A673 (cell line): ENCODE results near the gene MVD. TPM values are rescaled to one million over a fixed set of nuclear protein-coding genes. Genes with fewer than 3 reads are reported as not detected.

Experiments used
- BruUV-seq: library from RNA; stranded (reverse); fragments of 400-500 nt; replicated peaks from 2 replicates; lab custom pipeline; 2021; lab: Mats Ljungman, UMichigan
- CTCF ChIA-PET: fragments of 300-600 bp; sonication (Branson Sonifier 250); formaldehyde crosslinking; loops from one replicate; lab custom pipeline; 2022; ENCODE audit warnings: antibody characterized with exemption; lab: Charles Lee
- POLR2A ChIA-PET: fragments of 300-600 bp; sonication (Branson Sonifier 250); formaldehyde crosslinking; loops from one replicate; lab custom pipeline; 2022; ENCODE audit warnings: antibody characterized with exemption; ENCODE audit not compliant: low non-redundant PET; lab: Charles Lee
- DNase-seq: peaks from one replicate; pipeline ENCODE4 v3.0.0-alpha.2; 2015; ENCODE audit warnings: low spot score
- H3K27ac ChIP-seq: fragments of 200-600 bp; sonication (generic); 2 replicates; pipeline ENCODE4 v1.5.1; 2016; ENCODE audit warnings: mixed run types, low read depth, mild to moderate bottlenecking, mixed read lengths, antibody characterized with exemption, low read length; ENCODE audit not compliant: poor library complexity, severe bottlenecking
- H3K27me3 ChIP-seq: fragments of 200-600 bp; sonication (generic); replicated peaks from 2 replicates; pipeline ENCODE4 v1.6.1; 2017; ENCODE audit warnings: mixed run types, low read depth, mild to moderate bottlenecking, mixed read lengths, antibody characterized with exemption, low read length; ENCODE audit not compliant: insufficient read depth, poor library complexity
- H3K36me3 ChIP-seq: fragments of 200-600 bp; sonication (generic); 2 replicates; pipeline ENCODE4 v1.6.1; 2016; ENCODE audit warnings: mixed run types, mild to moderate bottlenecking, mixed read lengths, antibody characterized with exemption, low read length; ENCODE audit not compliant: insufficient read depth, poor library complexity, severe bottlenecking
- H3K4me1 ChIP-seq: fragments of 200-600 bp; sonication (generic); 2 replicates; pipeline ENCODE4 v1.6.1; 2017; ENCODE audit warnings: mixed run types, mild to moderate bottlenecking, mixed read lengths, antibody characterized with exemption, low read length; ENCODE audit not compliant: insufficient read depth, poor library complexity, severe bottlenecking
- H3K4me3 ChIP-seq: fragments of 200-600 bp; sonication (generic); 2 replicates; pipeline ENCODE4 v1.5.1; 2016; ENCODE audit warnings: low read depth, mixed run types, mild to moderate bottlenecking, mixed read lengths, low read length; ENCODE audit not compliant: poor library complexity, severe bottlenecking
- H3K9me3 ChIP-seq: fragments of 200-600 bp; sonication (generic); 2 replicates; pipeline ENCODE4 v1.6.1; 2016; ENCODE audit warnings: mixed run types, low read depth, mild to moderate bottlenecking, mixed read lengths, antibody characterized with exemption, low read length; ENCODE audit not compliant: poor library complexity, severe bottlenecking
- CTCF ChIP-seq: fragments of 300-800, 200-600 bp; sonication (generic); conservative IDR thresholded peaks from 2 replicates; pipeline ENCODE4 v1.5.1; 2017; ENCODE audit warnings: low read depth, mild to moderate bottlenecking, antibody characterized with exemption, low read length, moderate library complexity, mixed read lengths
- EZH2 ChIP-seq: fragments of 200-600 bp; sonication (generic); IDR thresholded peaks from 2 replicates; pipeline ENCODE4 v1.6.1; 2017; ENCODE audit warnings: borderline replicate concordance, low read depth, mild to moderate bottlenecking, mixed read lengths, antibody characterized with exemption, low read length; ENCODE audit not compliant: poor library complexity, severe bottlenecking
- intact Hi-C: fragments of 100-400 bp; cut with micrococcal nuclease; formaldehyde crosslinking; loops from one replicate; pipeline ENCODE4 v1.10.0; 2022; ENCODE audit not compliant: unreplicated experiment
- total RNA-seq: library from RNA; stranded (reverse); gene quantifications from 2 replicates; pipeline ENCODE4 v1.2.3, GENCODE V29; 2021

The MVD gene
- total RNA-seq, 1 experiment from 2014 or later, result 131 TPM

- H3K27ac ChIP-seq, result peak overlapping the region; percentile 47
- DNase-seq, result no peak
- CTCF ChIA-PET, result no interaction called here
- no peaks in the 10 kb centered on the region for H3K27me3 ChIP-seq
- POLR2A ChIA-PET, result no interaction called here
- TF ChIP-seq CTCF, result no peak
- TF ChIP-seq EZH2, result no peak
- BruUV-seq, result no TSS peak
- no peaks in the 10 kb centered on the region for H3K4me1 ChIP-seq
- intact Hi-C loops, result no loop called here
- no peak overlapping the region for H3K4me3 ChIP-seq
- no peaks in the 10 kb centered on the region for H3K9me3 ChIP-seq
- H3K36me3 ChIP-seq, result peaks cover 30% of the 10 kb centered on the region
Observed at GRCh38 chr16:88618956-88619667, 43.8 kb downstream of the MVD start.

GRCh38 chr16:88618182-88618955 lies 44.5 kb downstream of the MVD start:
- no TSS peak for BruUV-seq
- intact Hi-C loops, result no loop called here

More at GRCh38 chr16:88618182-88618955, 44.5 kb downstream of the MVD start:
- POLR2A ChIA-PET, result no interaction called here
- H3K27me3 ChIP-seq, result no peaks in the 10 kb centered on the region
- H3K27ac ChIP-seq, result peak overlapping the region; percentile 47
- DNase-seq, result no peak
- H3K9me3 ChIP-seq, result no peaks in the 10 kb centered on the region
- H3K4me1 ChIP-seq, result no peaks in the 10 kb centered on the region
- peaks cover 22% of the 10 kb centered on the region for H3K36me3 ChIP-seq
- CTCF ChIA-PET, result no interaction called here
- H3K4me3 ChIP-seq, result no peak overlapping the region
- no peak for TF ChIP-seq CTCF
- TF ChIP-seq EZH2, result no peak
